GM19238 (cell line): ENCODE measurements around the gene DDX51.

Experiments
- DNase-seq: peaks from one replicate; pipeline ENCODE4 v3.0.0; 2011; ENCODE audit warnings: low spot score; ENCODE audit not compliant: insufficient read length

The DDX51 gene

DNA sequence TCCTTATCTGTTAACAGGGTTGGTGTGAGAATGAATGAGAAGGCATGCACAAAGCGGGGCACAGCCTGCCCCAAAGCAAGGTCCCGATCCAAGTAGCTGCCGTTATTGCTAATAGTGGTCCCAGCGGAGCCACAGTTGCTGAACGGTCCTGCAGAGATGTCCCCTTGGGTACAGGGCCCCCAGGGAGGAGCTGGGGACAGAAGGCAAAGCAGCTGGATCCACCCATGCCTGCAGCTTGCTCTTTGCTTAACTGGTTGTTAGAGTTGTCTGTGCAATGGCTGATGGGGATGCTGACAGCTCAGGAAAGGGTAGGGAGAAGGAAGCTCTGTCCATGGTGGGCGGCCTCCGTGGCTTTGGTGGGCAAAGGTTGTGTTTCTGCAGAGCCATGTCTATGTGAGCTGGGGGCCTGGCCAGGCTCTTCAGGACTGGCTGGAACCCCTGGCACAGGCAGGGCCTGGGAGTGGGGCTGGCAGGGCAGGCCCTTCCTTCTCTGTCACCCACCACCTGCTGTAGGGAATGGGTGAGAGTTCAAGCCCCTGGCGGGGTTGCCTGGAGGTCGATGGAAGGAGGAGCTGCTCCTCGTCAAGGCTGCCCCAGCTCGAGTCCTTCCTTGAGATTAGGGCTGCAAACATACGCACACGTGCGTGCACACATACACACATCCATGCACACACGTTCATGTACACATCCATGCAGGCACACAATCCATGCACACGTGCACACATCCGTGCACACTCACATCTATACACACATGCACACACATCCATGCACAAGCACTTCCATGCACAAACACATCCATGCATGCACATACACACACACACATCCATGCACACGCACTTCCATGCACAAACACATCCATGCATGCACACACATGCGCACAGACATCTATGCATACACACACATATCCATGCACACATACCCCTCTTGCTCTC lies 35.6 kb upstream of the DDX51 start:
- no peak for DNase-seq

DNA sequence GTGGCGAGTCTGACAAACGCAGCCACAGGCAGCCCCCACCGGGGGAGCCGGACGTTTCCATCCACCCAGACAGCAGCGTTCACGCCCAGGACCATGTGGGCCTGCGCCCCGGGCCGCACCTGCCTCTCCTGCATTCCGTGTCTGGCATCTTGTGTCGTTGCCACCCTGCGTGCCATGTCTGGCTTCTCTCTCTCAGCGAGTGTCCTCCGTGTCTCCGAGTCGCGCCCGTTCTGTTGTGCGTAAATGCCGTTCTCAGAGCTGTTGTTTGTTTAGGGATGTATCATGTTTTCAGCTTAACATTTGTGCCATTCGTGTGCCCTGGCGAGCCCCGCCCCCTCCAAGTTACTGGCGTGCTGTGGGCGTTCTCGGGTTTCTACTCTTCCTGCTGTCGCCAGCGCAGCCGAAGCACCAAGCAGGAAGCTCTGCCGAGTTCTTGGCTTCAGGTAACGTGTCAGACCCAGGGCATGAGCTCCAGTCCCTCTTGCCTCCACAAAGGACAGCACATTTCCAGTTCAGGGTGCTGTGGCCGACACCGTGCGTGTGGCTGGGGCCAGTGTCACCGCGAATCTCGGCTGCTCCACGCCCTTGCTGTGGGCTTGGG lies 34.8 kb upstream of the DDX51 start:
- no peak for DNase-seq

DNA sequence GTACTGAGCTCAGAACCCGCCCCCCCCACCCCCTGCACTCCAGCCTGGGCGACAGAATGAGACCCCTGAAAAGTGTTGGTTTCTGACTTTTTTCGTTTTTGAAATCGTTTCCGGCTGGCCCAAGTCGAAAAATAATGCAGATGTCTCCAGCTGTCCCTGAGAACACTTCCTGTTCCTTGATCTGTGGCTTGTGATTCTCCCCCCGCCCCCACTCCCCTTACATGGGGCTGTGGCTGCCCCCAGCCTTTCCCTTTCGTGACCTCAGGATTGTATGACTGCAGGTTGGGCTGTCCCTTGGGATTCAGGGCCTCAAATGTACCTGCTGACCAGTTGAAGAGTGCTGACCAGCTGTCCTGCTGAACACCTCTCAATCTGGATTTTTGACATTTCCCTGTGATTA lies 34.2 kb upstream of the DDX51 start:
- DNase-seq: no peak

DNA sequence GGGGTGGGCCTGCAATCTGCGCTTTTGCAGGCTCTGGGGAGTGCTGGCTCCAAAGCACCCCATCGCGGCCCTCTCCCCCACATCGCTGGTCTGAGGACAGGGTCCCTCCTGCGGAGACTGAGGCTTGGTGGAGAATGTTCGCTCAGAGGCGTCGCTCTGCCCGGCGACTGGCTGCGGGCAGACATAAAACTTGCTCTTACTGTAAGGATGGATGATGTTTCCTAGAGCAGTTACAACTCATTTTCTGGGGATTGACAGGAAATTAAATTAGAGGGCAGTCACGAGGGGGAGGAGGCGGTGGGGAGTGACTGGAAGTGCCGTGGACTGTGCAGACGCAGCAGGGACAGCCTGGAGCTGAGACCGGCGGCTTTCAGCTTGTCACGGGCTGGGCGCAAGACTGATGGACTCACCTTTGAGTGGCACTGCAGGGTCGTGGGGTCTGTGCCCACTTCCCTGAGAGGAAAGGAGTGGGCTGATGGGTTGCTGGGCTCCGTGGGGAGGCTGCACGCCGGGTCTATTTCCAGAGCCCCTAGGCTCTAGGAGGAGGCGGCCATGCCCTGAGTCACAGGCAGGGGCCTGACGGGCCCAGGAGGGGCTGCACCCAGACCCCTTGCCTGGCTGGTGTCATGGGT lies 32.9 kb upstream of the DDX51 start:
- DNase-seq: no peak

DNA sequence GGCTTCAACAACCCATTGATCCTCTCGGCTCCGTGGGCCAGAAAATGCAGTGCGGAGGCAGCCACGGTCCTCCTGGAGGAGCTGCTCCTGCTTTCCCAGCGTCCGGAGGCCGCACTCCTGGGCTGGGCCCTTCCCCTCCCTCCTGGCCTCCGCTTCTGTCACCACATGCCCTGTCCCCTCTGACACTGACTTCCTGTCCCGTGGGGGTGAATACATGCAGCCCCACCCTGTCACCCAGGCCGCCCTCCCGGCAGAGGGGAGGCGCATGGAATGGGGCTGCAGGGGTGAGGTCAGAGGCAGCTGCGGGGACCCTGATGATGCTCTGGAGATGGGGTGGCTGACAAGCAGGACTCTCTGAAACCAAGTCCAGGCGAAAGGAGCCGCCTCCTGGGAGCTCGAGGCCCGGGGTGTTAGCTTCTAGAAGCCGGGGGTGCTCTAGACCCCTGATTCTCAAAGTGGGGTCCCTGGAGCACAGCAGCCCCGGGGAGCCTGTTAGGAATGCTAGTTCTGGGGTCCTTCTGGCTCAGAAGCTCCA lies 32.3 kb upstream of the DDX51 start:
- no peak for DNase-seq

DNA sequence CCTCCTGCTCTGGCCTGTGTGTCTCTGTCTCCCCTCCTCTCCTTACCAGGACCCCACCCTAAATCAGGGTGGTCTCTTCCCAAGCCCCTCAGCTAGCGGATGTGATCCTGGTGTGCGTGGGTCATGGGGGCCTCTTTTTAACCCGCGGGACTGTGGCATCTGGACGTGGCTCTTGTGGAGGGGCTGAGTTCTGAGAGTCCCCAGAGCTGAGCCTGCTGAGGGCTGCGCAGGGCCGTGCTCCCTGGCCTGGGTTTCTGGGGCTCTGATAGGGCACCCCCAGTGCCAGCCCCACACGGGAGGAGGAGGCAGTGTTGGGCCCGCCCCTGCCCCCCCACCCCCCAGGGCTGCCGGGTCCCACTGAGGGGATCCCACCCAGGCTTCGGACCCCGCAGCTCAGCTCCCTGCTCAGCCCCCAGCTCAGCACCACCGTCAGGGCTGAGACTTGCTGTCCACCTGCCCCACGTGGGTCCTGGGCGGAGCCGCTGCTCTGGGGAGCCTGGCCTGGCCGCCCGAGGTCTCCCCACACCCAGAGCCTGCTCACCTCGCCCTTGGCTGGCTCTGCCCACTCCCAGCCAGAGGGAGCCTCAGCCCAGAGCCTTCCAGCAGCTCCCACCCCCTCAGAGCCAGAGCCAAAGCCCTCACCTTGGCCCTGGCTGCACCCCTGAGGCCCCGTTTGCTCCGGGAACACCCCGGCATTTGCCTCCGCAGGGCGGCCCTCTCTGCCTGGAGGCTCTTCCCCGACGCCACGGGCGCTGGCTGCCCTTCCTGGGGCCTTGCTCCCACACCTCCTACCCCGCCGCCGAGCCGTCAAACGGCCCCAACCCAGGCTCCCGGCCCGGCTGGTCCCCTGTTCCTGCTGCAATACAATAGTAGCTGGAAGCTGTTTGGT lies 31.6 kb upstream of the DDX51 start:
- no peak for DNase-seq

DNA sequence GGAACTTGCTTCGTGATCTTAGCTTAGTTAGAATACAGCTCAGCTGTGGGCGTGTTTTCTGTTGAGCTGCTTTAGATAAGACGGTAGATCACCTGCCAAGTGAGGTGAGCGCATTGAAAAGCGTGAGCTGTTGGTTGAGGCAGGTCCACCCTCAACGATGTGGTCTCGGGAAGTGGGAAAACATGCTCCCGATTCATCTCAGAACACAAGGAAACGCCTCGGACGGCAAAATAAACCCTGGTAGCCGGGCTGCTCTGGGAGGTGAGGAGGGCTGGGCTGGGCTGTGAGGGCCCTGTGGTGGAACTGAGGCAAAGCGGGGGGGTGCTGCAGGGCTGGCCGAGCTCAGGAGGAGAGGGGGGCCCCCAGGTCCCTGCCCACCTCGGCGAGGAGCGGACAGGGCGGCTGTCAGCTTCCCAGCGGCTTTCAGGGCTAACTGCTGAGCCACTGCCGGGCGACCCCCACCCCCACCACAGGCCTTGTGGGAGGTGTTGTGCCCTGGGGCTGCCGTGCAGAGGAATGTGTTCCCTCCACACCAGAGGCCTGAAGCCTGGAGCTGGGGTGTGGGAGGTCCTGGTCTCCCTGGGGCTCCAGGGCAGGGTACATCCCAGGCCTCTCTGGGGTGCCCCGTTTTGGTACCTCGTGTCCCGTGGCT lies 30.8 kb upstream of the DDX51 start:
- DNase-seq: no peak

DNA sequence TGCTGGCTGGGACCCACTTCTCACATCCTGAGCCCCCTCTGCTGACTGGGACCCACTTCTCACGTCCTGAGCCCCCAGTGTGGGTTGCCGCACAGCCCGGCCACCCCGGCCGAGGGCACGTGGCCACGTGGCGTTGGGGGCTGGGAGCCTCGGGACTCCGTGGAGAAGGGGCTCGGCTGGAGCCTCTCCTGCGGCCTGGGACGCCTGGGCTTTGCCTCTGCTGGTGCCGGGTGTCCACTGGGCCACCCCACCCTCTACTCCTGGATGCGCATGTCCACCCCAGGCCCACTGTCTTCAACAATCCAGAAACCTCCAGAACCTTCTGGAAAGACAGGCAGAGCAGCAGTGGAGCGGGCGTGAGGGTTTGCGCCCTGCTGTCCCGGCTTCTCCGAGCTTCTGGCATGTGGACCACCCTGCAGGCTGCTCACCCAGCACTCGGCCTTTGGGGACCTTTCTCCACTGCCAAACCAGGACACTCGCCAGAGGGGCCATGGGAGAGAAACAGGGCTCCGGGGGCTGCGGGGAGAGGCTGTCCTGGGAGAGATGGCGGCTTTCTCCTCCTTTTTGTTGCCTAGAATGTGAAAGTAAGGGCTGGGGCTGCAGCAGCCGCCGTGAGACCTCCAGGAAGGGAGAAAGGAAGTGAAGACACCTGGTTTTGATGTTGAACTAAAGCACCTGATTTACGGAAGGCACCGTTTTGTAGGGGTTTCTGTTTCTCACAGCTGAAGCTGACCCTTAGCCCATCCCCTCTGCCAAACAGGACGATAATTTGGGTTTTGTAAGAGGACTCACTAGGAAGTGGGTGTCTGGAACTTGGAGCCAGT lies 30.1 kb upstream of the DDX51 start:
- no peak for DNase-seq

DNA sequence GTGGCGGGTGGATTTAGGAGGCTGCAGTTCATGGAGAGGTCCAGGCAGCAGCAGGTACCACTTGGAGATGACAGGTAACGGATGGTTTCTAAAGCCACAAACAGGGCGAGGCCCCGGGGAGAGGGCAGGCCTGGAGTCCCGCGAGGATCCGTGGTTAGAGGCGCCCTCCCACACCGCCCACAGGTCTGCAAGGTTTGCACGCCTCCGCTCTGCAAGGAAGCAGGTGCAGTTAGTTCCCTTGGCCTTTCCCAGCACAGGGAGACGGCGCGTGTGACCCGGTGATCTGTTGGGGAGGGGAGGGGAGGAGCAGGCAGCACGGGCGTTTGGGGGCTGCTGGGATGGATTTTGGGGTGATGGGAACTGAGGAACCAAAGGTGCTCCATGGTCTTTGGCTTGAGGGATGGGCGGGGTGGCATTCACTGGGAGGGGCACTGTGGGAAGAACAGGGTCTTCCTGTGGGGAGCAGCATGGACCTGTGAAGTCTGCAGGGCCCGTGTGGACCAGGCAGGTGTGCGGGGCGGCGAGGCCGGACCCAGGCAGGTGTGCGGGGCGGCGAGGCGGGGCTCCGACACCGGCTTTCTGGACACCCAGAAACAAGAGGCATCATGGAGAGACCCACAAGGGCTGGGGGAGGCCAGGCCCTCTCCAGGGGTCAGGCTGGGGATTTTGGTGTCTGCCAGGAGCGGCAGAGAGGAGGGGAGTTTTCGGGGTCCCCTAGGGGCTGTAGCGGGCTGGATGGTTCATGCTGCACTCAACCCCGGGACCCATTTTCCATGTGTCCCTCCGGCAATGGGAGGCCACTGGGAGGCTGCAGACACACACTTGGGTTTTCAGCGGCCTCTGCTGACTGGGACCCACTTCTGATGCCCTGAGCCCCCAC lies 29.3 kb upstream of the DDX51 start:
- no peak for DNase-seq

DNA sequence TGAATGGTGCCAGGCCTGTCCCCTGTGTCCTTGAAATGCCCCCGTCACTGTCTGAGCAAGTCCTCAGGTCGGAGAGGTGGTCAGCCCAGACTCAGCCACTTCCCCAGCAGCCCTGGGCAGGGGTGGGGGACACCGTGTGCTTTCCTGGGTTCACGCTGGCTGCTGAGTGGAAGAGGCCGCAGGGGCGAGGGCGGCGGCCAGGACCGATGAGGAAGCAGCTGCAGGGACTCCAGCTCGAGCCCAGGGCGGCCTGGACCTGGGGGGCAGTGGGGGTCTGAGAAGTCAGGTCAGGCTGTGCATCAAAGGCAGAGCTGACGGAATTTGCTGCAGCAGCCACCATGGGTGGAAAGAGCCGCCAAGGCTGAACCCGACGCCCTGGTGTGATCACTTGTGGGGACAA lies 28.5 kb upstream of the DDX51 start:
- DNase-seq: no peak

DNA sequence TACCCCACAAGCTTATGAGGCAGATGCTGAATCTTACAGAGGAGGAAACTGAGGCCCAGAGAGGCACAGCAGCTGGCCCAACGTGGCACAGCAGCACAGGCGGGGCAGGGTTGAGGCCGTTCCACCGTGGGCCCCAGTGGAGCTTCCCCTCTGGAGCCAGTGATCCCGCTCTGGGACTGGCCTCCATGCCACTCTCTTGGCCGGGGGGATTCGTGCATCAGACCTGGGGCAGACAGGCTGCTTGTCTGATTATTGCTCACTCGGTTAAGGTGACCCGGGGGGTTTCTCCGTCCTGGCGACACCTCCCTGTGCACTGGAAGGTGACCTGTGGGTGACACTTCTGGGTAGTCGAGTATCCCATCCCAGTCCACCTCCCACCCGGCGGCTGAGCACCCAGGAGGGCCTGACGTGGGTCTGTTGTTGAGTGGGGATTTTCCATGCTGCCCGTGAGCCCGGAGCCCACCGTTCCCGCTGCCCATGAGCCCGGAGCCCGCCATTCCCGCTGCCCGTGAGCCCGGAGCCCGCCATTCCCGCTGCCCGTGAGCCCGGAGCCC lies 27.9 kb upstream of the DDX51 start:
- DNase-seq: no peak

DNA sequence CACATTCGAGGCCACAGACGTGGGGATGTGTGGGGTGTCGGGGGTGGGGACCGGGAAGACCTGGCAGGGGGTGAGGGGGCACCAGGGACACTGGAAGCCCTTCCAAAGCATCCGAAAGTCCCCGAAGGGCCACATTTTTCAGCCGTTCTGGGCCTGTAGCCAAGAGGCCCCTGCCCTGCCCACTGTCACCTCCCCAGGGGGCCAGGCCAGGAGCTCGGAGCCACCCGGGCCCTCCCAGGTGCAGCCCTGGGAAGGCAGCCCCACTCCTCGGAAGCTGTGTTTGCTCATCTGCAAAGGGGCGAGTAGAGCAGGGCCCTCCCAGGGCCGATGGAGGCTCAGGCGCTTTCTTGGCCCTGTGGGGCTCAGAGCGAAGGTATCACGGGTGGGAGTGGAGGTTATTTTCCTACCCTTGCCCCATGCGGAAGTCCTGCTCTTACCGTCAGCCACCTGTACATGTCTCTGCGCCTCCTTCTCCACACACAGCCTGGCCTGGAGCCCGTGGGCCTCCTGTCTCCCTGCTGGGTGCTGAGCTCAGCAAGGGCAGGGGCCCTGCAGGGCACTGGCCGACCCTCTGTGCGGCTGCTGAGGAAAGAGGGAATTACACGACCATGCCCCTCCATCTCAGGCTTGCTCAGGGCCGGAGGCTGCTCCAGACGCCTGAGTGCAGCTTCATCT lies 27.3 kb upstream of the DDX51 start:
- no peak for DNase-seq

DNA sequence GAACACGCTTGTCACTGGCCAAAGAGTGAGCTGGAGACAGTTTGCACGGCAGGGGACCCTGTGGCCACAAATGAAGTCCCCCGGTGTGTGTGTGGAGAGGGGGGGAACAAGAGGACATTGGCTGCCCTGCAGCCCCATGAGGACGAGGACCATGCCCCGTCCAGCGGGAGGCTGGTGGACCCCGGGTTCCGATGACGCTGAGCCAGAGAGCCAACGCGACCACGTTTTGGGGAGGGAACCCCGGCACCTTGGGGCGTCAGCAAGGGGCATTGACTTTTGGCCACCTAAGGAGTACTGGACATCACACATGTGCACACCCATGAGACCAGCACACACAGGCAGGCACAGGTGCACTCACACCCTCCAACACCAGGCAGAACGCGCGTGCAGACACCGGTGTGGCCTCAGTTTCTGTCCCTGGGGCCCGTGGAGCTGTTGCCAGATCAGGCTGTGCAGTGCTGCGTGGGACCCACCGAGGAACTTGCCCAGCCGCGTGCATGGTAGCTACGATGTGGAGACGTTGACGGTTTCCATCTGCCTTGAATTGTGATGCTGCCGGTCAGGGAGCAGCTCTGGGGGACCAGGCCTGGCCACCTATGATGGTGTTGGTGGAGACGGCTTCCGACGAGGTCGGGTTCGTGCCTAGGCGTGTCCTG lies 26.6 kb upstream of the DDX51 start:
- DNase-seq: no peak

DNA sequence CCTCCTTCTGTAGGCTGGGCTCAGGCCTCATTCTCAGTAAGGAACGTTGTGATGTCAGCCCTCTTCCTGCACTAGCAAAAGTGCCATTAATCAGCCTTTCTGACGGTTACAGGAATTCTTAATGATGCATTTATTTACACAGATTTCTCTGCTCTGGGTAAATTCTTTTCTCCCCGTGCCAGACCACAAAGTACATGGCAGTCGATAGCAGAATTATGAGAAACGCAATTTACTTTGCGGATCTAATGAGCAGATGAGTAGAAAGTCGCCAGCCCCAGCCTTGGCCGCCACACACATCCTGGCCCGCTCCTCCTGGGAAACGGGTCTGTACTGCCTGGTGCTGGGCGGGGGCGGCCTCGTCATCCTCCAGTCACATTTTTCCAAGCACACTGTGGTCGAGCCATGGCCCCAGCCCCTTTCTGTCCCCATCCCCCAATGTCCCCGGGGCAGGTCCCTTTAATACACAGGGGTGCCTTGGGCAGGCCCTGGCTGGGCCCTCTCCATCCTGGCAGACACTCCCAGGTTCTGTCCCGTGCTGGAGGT lies 26.0 kb upstream of the DDX51 start:
- no peak for DNase-seq

DNA sequence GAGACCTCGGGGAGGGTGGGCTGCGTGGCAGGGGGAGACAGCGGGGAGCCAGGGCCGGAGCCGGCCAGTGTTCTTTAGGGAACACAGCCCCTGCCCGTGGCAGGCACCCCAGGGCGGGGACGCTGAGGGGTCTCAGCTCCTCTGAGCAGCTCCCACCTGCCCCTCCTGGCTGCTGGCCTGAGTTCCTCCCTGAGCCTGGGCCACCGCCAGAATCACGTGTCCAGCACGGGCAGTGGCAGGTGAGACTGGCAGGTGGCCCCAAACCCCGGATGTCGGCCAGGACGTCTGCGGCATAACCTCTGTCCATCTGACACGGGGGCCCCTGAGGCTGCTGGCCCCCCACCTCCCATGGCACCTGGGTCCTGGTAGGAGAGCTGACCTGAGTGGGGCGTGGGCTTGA lies 25.3 kb upstream of the DDX51 start:
- no peak for DNase-seq

DNA sequence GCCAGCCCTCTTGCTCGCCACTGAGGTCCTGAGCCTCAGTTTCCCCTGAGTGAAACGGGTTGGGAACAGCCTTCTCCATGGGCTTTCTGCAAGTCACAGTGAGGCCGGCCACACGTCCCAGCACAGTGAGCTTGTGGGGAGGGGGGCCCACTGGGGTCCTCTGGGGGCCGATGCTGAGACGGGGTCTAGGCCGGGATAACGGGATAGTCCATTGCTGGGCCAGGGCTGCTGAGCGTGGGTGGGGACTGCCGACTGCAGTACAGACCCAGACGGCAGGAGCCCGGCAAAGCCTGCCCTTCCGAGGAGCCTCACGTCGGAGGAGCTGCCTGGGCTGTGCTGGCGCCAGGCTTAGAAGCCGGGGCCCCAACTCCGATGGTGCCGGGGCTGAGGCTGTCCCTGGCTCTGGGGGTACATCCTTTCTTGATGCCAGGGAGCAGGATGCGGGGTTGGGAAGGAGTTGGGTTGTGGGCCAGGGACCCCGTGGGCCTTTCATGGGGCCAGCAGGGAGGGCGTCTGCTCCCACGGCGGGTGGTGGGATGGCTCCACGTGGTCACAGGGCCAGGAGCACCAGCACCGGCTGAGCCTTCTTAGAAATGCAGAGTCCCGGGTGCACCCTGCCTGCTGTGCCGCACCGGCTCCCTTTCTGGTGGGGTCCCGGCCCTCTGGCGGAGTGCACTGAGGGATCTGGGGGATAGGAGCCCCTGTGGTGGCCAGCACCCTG lies 24.4 kb upstream of the DDX51 start:
- no peak for DNase-seq
